ENCODE data around the gene FTMT.

DNA sequence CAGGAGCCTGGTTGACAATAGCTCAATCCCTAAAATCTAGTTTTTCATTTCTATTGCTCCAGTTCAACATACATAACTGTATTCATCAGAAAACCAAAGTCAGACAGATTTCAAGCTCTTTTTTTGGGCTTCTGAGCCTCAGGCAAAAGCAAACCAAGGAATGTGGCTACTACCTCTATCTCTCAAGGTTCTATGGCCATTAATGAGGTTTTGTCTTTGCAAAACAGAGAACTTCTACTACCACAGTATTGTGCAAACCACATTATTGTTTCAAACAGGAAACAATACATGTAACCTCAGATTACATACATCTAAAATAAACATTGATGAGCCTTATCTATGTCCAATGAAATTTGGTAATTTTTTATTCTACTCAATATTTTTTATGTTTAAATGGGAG lies 35.5 kb upstream of the FTMT start:
- TF ChIP-seq, protein P1, sequence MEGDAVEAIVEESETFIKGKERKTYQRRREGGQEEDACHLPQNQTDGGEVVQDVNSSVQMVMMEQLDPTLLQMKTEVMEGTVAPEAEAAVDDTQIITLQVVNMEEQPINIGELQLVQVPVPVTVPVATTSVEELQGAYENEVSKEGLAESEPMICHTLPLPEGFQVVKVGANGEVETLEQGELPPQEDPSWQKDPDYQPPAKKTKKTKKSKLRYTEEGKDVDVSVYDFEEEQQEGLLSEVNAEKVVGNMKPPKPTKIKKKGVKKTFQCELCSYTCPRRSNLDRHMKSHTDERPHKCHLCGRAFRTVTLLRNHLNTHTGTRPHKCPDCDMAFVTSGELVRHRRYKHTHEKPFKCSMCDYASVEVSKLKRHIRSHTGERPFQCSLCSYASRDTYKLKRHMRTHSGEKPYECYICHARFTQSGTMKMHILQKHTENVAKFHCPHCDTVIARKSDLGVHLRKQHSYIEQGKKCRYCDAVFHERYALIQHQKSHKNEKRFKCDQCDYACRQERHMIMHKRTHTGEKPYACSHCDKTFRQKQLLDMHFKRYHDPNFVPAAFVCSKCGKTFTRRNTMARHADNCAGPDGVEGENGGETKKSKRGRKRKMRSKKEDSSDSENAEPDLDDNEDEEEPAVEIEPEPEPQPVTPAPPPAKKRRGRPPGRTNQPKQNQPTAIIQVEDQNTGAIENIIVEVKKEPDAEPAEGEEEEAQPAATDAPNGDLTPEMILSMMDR (IDR thresholded peaks at IDR 0.05): no peak
- TF ChIP-seq POLR2A (IDR thresholded peaks at IDR 0.05): no peak

All from stomach (tissue), 4 donors.